Right lobe of liver (tissue), 4 donors: Measurements from ENCODE around the gene CDH13.

Experiments used
- CTCF ChIP-seq, 4 donors: fragments of 200-600 bp in 3 of 4; fragments of 450-650 bp in 1 of 4; IDR thresholded peaks; one replicate each; pipeline versions ENCODE4 v1.5.1 to v1.8.0; 2016 to 2022; ENCODE audit warnings: antibody characterized with exemption in 4 of 4, mild to moderate bottlenecking in 2 of 4
- POLR2A ChIP-seq: fragments of 450-650 bp; IDR thresholded peaks from one replicate; pipeline ENCODE4 v1.6.1; 2017; ENCODE audit warnings: antibody characterized with exemption, mild to moderate bottlenecking
- donor health status: DM: no; HTN: no; CAD: no.
- donor health status: DM: no; HTN: no; CAD: no.
- donor health status: DM: no; HTN: yes; CAD: no.

GRCh38 chr16:83031524-83031923, 404.8 kb downstream of the CDH13 start:
- TF ChIP-seq CTCF (IDR thresholded peaks at IDR 0.05) (no peak), POLR2A (no peak)
